NCI-H460 (cell line): ENCODE measurements around the gene COL6A3. TPM values are rescaled to one million over a fixed set of nuclear protein-coding genes. Genes with fewer than 3 reads are reported as not detected.

Experiments used
- DNase-seq: peaks from one replicate; pipeline ENCODE4 v3.0.0-alpha.2; 2016; ENCODE audit warnings: low read depth; ENCODE audit errors: extremely low read depth
- total RNA-seq: library from RNA; depleted of rRNA; stranded (reverse); fragments of >200 nt; shearing (Covaris generic); gene quantifications from 2 replicates; pipeline ENCODE4 v1.2.3, GENCODE V29; 2014

The COL6A3 gene
- total RNA-seq, 1 experiment from 2014 or later, result 0.27 TPM

DNA sequence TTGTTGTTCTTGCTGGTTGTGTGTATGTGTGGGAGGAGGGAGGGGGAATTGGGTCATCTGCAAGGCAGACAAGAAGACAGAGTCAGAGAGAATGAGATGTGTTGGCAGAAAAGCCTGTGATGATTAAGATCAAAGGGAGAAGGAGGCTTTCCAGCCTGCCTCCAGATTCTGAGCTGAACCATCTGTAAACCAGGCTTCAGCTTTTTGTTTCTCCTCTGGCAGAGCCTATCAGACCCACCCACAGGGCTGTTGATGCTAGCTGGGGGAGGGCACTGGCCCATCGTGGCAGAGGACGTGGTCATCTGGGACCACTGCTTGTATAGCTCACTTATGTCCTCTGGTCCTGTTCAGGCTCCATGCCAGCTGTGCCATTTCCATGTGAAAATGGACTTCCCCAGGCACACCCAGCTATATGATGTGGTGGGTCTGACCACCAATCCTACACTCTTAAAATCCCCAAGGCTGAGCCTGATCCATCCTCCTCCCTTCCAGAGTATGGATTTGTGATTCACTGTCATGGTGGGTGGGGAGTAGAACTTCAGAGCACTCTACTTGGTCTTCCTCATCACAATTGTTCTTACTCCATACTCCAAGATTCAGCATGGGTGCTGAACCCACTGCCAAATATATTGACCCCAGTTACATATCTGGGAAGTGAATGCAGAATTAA is 27.8 kb upstream of the COL6A3 start:
- no peak for DNase-seq

DNA sequence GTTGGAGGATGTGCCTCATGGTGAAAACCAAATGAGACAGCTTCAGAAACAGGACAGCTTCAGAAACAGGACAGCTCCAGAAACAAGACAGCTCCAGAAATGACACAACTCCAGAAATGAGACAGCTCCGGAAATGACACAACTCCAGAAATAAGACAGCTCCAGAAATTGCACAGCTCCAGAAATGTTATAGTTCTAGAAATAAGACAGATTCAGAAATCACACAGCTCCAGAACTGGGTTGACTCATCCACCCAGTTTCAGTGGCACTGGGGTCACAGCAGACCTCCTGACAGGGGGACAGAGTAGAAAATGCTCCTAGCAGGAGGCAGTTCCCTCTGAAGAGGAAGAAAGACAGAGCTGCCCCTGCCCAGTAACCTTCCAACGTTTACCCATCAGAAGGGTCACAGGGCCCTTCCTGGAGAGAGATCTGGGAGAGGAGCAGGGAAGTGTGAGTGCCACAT is 26.9 kb upstream of the COL6A3 start:
- DNase-seq, result no peak

DNA sequence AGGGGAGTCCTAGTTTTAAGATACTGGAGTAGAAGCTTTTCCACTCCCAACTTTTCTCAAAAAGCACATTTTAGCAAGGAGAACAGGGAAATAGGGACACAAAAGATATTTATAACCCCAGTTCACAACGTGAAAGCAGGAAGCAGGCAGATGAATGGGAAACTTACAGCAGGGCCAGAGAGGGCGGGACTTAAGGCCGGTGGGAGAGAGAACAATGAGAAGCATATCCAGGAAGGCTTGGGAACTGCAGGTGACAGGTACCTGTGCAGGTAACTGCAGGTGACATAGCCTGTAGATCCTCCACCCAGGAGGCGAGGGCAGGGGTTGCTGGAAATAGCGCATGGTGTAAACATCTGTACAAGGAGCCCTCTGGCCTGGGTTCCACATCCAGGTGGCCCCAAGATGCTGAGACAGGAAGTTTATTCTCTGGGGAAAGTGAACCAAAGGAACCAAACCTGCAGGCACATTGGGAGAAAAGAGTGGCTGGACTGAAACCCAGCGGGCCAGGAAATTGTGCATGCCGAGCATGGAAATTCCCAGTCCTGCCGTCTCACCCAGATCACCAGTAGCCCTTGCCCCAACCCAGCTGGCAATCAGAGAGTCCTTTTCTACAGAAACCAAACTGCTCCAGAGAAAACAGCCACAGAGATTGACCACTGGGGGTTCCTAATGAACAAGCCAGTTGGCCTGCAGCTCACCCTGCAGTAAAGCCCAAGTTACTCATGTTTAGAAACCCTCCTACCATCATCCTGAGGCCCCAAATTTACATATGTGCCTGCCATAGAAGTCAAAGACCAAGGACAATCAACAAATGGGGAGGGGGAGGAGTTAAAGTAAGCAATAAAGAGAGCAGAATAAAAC is 24.3 kb upstream of the COL6A3 start:
- no peak for DNase-seq

DNA sequence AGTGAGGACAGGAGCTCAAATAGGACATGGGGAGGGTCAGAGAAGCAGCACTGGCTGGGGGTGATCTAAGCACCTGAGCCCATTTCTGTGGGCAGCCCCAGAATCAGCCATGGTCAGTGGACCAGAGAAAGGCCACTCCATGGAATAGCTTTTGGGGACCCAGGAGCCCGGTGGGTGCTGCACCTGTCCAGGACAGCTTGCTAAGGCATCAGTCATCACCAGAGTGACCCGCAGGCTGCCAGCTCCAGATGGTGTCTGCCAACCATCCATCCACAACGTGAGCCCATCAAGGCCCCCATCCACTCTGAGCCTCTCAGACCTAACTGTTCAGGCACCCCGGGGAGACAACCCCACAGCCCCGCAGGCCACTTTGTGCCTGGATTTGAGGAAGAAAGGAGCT is 23.6 kb upstream of the COL6A3 start:
- no peak for DNase-seq

DNA sequence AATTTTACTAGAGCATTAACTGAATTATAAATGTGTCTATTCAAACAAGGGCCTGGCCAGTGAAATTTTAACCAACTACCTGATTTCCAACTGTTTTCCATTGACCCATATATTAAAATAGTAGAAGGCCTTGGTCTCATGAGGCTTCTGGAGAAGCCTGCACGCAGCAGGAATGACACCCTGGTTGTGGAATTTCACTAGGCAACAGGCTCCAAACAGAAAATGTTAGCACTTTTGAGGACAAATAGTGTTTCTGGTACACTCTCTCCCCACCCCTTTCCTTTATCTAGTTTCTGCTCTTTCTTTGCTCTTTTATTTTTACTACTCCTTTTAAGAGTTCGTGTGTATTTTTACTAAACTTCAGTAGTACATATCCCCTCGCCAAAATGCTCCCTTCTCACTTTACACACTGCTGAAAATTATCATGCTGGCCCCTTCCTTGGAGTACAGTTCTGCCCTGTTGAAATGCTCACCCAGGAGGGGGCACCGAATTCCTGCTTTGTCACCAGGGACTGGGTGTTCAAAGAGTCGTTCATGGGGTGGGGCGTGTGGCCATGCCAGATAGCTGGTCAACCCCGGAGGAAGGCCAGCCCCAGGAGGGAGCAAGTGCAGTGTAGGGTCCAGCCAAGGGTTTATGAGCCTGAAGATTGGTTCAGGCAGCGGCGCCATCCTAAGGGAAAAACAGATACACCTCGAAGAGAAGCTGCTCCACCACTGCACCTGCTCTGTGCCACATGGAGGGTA is 22.1 kb upstream of the COL6A3 start:
- no peak for DNase-seq

DNA sequence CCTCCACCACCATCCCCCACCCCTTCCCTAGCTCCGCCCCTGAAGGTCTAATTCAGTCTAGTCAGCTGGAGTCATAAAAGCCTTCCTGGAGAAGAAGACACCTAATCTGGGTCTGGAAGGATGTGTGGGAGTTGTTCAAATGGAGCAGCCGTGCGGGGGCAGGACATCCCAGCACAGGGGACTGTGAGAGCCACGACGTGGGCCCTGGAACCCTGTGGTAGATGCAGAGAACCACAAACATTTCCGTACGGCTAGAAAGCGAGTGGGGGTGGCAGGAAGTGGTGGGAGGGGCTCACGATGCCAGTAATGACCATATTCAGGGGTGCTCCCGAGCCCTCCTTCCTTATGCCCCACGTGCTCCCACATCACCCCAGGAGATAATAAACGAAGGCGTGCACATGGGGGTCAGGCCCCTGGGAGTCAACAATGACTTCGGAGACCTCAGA is 20.9 kb upstream of the COL6A3 start:
- no peak for DNase-seq

DNA sequence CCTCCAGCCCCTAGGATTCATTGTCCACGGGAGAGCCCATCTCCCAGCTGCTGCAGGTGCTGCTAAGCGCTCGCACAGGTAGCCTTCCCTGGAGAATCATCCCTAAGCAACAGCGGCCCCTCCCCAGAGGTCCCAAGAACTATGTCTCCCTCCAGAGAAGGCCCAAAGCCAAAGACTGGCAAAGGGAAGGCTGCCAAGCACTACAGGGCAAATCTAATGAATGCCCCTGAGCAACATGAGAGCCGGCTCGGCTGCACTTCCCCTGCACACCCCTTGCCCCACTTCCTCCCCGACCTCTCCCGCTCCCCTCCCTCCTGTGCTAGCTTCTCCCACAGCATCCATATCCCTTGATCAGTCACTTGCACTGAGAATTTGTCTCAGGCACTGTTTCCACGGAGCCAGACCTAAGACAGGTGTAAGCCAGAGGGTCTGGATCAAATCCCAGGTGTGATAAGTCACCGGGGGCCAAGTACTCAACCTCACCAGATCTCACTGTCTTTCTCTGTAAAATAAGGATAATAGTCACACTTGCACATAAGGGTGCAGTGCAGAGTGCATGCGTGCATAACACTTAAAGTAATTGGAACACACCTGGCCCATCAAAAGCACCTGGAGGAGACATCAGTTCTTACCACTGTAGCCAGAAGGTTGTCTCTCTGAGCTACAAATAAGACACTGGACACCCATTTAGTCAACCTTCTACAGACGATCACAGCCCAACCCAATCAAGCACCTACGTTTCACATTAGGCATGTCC is 20.1 kb upstream of the COL6A3 start:
- DNase-seq, result no peak

DNA sequence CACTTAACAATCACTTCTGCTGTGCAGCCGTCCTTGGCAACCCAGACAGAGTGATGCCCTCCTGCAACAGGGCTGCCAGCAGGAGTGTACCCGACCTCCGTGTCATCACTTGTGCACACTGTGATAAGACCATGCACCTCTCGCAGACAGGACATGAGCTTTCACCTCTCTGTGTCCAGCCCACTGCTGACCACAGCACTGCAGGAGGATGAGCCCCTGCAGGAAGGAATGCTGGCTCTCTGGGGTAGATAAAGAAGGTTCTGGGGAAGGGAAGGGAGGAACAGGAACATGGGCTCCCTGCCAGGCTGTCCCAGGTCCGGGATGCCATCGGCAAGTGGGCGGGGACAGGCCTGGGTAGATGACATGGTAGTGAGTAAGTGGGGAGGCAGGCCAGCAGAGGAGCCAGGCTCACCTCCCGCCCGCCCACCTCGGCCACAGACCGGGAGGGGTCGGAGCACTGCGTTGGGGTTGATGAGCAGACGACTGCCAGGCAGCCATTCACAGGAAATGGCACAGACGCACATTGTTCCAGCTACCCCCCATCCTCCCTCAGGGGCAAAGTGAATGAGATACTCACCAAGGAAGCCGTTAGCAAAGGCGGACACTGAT is 18.6 kb upstream of the COL6A3 start:
- no peak for DNase-seq

DNA sequence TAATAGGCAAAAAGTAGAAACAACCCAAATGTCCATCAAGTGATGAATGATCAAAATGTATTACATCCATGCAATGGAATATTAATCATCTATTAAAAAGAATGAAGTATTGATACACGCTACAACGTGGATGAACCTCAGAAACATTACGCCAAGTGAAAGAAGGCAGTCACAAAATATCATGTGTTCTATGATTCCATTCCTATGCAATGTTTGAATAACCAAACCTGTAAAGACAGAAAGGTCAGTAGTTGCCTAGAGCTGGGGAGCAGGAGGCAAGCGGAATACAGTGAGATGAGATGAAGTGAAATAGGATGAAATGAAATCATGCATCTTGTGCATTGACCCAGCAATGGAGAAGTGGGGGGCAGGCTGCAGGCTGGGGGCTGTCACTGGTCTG is 17.9 kb upstream of the COL6A3 start:
- no peak for DNase-seq

DNA sequence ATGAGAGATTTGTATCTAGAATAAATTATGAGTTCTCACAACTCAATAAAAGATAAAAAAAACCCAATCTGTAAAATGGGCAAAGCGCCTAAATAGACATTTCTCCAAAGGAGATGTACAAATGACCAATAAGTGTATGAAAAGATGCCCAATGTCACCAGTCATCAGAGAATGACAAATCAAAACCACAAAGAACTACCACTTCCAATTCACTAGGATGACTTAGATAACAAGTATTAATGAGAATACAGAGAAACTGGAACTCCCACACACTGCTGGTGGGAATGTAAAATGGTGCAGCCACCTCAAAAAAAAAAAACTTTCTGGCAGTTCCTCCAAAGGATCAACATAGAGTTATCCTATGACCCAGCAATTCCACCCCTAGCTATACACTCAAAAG is 17.4 kb upstream of the COL6A3 start:
- DNase-seq, result no peak

DNA sequence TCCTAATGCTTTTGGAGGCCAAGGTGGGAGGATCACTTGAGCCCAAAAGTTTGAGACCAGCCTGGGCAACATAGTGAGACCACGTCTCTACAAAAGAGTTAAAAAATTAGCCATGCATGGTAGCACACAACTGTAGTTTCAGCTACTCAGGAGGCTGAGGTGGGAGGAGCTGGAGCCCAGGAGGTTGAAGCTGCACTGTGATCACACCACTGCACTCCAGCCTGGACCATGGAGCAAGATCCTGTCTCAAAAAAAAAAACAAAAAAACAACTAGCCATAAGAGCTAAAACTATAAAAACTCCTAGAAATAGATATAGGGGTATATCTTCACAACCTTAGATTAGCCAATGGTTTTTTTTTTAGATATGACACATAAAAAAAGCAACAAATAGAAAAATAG is 16.9 kb upstream of the COL6A3 start:
- no peak for DNase-seq

DNA sequence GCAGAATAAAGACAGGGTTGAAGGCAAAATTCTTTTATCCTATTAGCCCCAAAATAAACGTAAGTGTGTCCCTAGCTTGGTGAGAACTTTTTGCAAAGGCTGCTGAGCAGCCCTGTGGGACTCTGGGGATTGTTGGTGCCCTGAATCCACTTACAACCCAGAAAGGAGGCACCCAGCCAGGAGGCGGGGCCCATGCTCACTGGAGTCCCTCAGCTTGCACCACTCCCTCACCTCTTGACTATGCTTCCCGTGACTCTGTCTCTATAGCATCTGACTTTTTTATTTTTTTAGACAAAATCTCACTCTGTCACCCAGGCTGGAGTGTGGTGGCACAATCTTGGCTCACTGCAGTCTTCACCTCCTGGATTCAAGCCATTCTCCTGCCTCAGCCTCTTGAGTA is 15.8 kb upstream of the COL6A3 start:
- no peak for DNase-seq

DNA sequence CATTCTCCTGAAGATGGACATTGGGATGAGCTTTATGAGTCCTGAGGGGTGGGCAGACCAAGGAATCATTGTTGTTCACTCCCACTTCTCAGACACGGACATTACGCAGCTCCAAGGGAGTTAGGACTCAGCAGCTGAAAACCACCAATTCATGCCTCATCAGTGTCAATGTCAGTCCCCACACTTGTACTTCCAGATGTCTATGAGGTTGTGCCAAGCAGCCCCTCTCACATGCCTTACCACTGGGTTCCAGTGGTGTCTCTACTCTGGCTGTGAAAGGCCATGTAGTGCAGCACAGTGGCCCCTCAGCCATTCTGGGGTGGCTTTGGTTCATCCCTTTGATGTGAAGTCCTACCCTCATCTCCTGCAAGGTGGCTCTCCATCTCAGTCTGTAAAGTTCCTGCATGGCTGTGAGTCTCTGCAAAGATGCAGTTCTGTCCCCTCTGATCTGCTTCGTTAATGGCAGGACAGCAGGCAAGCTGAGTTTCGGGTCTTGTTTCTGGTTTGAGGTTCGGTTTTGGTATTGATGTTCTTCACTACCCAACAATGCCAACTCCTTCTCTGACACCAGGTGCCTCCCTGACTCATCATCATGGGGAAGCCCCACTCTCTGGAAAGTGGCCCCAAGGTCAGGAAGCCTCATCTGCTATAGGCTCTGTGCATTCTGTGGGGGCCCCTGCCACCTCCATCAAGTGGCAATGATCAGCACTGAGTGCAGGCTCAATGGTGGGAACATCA is 14.0 kb upstream of the COL6A3 start:
- no peak for DNase-seq

DNA sequence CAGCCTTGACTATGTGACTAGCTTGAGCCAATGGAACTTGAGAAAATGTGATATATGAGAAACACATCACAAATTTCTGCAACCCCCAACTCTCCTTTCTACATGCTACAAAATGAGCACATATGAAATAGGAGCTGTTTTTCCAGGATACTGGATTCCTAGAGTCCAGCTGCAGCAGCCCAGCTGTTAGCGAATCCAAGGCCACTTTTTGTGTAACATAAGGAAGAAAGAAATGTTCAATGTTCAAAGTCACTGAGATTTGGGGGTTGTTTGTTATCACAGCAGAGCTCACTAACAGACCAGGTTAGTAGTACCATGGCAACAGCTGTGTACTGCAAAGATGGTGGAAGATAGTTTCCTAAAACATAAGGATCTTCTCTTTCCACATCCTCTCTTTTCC is 12.6 kb upstream of the COL6A3 start:
- DNase-seq, result no peak

DNA sequence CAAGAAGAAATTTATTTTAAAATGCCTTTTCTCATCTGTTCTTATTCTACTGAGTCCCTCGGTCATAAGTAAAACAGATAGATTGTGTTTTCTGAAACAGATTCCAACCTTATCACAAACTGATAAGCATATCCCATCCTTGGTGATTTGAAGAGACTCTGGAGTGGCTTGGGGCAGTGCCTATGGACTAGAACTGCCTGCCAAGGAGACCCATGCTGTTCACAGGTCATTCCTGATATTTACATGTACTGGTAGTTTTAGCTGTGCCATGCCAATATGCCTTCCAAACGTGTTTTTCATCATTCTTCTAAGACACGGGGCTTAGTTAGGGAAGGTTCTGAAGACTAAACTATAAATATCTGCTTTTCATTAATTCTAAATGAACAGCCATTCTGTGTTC is 11.4 kb upstream of the COL6A3 start:
- no peak for DNase-seq

DNA sequence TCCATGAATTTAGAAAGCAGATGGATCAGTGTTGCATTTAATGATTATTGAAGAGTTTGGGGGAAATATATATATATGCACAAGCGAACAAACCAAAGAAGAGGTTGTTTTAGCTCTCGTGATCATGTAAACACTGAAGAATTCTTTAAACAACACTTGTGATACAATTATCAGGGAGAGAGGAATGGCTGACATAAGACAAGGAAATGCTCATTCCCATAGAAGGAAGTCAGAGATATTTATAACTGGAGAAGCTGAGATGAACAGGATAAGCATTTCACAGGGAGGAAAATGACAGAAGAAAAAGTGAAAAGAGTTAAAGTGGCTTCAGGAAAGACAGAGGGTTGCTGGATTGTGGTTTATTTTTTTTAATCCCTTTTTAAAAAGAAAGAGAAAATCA is 10.6 kb upstream of the COL6A3 start:
- DNase-seq, result no peak

DNA sequence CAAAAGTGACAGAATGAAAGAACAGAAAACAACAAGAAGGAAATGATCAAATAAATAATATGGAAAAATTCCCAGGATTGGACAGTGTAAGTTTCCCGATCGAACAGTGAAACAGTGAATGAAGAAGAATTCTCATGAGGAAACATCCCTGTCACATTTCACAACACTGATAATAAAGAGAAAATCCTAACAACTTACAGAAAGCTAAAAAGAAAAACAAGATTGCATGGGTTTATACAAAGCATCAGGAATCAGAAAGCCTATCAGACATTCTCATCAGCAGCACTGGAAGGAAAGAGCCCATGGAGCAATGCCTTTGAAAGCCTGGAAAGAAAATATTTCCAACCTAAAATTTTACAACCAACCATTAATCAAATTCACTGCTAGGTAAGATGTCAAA is 9.9 kb upstream of the COL6A3 start:
- no peak for DNase-seq

DNA sequence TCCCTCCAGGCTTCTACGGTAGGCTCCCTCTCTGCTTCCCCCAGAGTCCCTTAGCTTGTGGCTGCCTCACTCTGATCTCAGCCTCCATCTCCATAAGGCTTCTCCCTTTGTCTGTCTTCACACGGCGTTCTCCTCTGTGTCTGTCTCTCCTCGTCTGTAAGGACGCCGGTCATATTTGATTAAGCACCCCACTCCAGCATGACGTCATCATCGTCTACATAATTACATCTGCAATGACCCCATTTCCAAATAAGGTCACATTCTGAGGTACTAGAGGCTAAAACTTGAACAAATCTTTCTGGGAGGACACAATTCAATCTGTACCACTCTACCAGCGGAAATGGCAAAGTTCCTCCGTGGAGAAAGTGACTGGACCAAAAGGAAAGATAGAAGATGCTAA is 8.3 kb upstream of the COL6A3 start:
- DNase-seq, result no peak

DNA sequence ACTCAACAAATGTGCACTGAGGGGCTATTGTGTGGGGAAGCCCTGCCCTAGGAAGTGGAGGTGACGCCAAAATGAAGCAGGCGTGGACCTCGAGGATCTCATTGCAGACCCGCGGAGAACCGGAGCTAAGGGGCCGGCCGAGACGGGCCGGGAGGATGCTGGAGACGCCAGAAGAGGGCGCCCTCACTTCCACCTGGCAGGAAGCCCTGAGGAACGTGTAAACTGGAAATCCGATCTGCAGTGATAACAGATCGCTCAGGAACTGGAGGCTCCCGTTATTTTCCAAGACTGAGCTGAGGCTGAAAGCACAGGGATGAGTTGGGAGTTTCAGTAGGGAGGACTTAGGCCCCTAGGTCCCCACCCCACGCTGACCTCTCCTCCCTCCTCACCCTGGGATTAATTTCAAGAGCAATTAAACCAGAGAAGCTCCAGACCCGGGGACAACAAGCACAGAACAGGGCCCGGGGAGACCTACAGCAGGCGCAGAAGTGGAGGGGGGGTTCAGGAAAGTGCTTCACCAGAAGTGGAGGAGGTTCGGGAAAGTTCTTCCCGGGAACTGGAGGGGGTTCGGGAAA is 7.7 kb upstream of the COL6A3 start:
- DNase-seq, result peak; percentile 81
